Progenitor cell of endocrine pancreas (in vitro differentiated cells): ENCODE data around the gene IP6K3. TPM values are rescaled to one million over a fixed set of nuclear protein-coding genes. Genes with fewer than 3 reads are reported as not detected.

ENCODE experiments used
- DNase-seq: peaks from one replicate; pipeline ENCODE4 v3.0.0; 2021; ENCODE audit warnings: low spot score; ENCODE audit not compliant: unreplicated experiment
- H3K27ac Mint-ChIP-seq: 2 replicates; pipeline ENCODE4 v1.8.0; 2021; ENCODE audit warnings: mild to moderate bottlenecking, moderate library complexity, mixed read lengths
- H3K27me3 Mint-ChIP-seq: 2 replicates; pipeline ENCODE4 v1.8.0; 2021; ENCODE audit warnings: mixed read lengths
- H3K36me3 Mint-ChIP-seq: 2 replicates; pipeline ENCODE4 v1.8.0; 2022; ENCODE audit warnings: mixed read lengths; ENCODE audit not compliant: insufficient read depth
- H3K4me1 Mint-ChIP-seq: 2 replicates; pipeline ENCODE4 v1.8.0; 2021; ENCODE audit warnings: low read depth, mixed read lengths
- H3K4me3 Mint-ChIP-seq: 2 replicates; pipeline ENCODE4 v1.8.0; 2021; ENCODE audit warnings: low read depth, mild to moderate bottlenecking, moderate library complexity, mixed read lengths
- H3K9me3 Mint-ChIP-seq: 2 replicates; pipeline ENCODE4 v1.8.0; 2021; ENCODE audit warnings: low read depth, mixed read lengths
- total RNA-seq: library from RNA; stranded (reverse); gene quantifications from 2 replicates; pipeline ENCODE4 v1.2.1, GENCODE V29; 2021
- TF ChIP-seq, protein P1 (sequence below): fragments of 200-600 bp; sonication (generic); IDR thresholded peaks from one replicate; pipeline ENCODE4 v1.5.0; 2021; ENCODE audit warnings: antibody characterized with exemption, mild to moderate bottlenecking; ENCODE audit not compliant: unreplicated experiment

IP6K3 gene
- total RNA-seq, 1 donor from 2014 or later = 0.14 TPM

GRCh38 chr6:33746036-33746600 is 587 bp downstream of the IP6K3 start:
- no peak overlapping the region for H3K27ac Mint-ChIP-seq
- no peaks in the 10 kb centered on the region for H3K9me3 Mint-ChIP-seq
- no peak overlapping the region for H3K4me3 Mint-ChIP-seq
- peaks cover 16% of the 10 kb centered on the region for H3K4me1 Mint-ChIP-seq
- no peak for DNase-seq
- no peaks in the 10 kb centered on the region for H3K36me3 Mint-ChIP-seq
- TF ChIP-seq, protein P1, sequence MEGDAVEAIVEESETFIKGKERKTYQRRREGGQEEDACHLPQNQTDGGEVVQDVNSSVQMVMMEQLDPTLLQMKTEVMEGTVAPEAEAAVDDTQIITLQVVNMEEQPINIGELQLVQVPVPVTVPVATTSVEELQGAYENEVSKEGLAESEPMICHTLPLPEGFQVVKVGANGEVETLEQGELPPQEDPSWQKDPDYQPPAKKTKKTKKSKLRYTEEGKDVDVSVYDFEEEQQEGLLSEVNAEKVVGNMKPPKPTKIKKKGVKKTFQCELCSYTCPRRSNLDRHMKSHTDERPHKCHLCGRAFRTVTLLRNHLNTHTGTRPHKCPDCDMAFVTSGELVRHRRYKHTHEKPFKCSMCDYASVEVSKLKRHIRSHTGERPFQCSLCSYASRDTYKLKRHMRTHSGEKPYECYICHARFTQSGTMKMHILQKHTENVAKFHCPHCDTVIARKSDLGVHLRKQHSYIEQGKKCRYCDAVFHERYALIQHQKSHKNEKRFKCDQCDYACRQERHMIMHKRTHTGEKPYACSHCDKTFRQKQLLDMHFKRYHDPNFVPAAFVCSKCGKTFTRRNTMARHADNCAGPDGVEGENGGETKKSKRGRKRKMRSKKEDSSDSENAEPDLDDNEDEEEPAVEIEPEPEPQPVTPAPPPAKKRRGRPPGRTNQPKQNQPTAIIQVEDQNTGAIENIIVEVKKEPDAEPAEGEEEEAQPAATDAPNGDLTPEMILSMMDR = no peak
- H3K27me3 Mint-ChIP-seq = peaks cover 27% of the 10 kb centered on the region

- Mint-ChIP-seq H3K9me3 (no peaks in the 10 kb centered on the region), H3K36me3 (no peaks in the 10 kb centered on the region), H3K4me1 (peaks cover 17% of the 10 kb centered on the region), H3K27me3 (peaks cover 22% of the 10 kb centered on the region), H3K4me3 (no peak overlapping the region), H3K27ac (no peak overlapping the region)
- no peak for DNase-seq
- TF ChIP-seq, protein P1 = no peak
These were observed 1.2 kb downstream of the IP6K3 start for GRCh38 chr6:33745548-33745947.

DNA sequence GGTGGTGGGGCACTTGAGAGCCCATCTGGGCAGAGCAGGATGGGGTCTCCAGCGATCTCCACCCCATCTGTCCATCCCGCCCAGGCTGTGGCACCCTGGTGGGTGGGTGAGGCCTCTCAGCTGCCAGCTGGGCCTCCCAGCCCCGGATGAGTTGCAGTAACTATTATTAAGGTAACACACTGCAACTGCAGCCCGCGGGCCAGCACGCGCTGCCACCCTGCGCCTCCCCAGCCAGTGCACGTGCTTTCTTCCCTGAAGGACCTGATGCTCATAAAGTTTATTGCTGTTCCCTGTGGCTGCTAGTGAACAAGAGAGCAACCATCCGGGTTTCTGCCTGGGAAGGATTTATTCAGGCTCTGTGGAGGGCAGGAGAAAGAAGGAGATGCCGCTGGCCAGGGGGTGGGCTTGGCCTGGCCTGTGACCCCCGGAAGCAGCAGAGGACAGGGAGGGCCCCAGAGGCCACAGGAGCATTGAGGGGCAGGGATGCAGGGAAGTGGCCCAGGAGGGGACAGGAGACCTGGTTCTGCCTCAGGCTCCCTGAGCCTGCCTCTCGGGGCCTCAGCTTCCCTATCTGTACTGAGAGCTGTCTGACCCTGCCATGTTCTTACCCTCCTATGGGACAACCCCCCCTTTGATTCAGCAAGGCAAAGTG is 1.7 kb downstream of the IP6K3 start:
- peaks cover 19% of the 10 kb centered on the region for H3K4me1 Mint-ChIP-seq
- no peak overlapping the region for H3K27ac Mint-ChIP-seq
- no peaks in the 10 kb centered on the region for H3K36me3 Mint-ChIP-seq
- TF ChIP-seq, protein P1 = no peak
- H3K27me3 Mint-ChIP-seq = peaks cover 17% of the 10 kb centered on the region
- H3K4me3 Mint-ChIP-seq = no peak overlapping the region
- no peaks in the 10 kb centered on the region for H3K9me3 Mint-ChIP-seq
- no peak for DNase-seq

DNA sequence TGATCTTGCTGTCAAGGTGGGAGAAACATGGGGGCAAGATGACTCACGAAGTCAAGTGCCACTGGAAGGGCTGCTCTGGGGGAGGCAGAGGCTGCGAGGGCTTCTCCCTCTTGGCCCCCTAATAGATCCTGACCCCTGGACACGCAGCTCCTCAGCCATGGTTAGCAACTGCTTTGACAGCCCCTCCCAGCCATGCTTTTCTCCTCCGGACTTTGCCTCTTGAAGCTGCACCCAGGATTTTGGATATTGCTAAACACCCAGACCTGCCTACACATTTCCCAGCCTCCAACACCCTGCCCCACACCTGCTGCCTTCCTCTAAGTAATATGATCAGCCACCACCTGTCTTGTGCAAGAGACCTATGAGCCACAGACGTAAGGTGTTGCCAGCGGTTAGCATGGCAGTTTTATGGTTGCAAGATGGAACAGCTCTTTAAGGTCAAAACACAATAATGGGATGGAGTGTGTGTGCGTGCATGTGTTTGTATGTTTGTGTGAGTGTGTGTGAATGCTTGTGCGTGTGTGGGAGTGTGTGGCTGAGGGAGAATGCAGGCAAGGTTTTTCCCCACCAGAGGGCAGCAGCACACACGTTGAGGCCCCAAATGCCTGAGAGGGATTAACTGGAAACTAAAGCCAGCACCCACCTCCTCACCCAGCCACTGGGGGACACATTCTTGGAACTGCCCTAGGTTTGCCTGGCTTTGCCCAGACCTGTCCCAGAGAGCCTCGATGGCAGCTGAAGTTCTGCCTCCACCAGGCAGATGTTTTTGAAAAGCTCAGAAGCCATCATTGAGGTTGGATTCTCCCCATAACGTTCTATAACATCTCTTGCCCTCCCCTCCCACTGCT is 2.5 kb downstream of the IP6K3 start:
- peaks cover 18% of the 10 kb centered on the region for H3K4me1 Mint-ChIP-seq
- H3K27ac Mint-ChIP-seq = peak overlapping the region; percentile 38
- TF ChIP-seq, protein P1 = peak; percentile 89
- DNase-seq = peak; percentile 60
- H3K4me3 Mint-ChIP-seq = no peak overlapping the region
- H3K36me3 Mint-ChIP-seq = no peaks in the 10 kb centered on the region
- peaks cover 16% of the 10 kb centered on the region for H3K27me3 Mint-ChIP-seq
- no peaks in the 10 kb centered on the region for H3K9me3 Mint-ChIP-seq

DNA sequence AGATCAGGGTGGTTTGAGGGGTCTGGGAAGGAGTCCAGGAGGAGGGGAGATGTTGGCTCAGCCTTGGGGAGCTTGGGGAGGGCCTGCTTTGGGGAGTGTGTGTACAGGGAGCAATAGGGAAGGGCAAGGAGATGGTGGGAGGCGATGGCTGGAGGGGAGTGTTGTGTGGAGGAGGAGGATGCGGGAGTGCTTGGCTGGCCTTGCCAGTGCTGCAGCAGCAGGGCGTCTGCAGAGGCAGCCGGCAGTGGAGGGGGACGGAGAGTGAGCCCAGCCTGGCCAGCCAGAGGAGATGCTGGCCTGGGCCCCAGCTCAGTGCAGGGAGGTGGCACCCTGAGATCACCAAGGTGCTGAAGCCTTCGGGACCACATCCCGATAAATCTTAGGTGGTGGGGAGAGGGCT is 3.9 kb downstream of the IP6K3 start:
- Mint-ChIP-seq H3K27ac (no peak overlapping the region), H3K4me3 (no peak overlapping the region), H3K27me3 (peaks cover 16% of the 10 kb centered on the region), H3K4me1 (peaks cover 14% of the 10 kb centered on the region), H3K9me3 (no peaks in the 10 kb centered on the region), H3K36me3 (no peaks in the 10 kb centered on the region)
- TF ChIP-seq, protein P1 = no peak
- no peak for DNase-seq
